ENCODE measurements around the gene TCAIM. TPM values are rescaled to one million over a fixed set of nuclear protein-coding genes. Genes with fewer than 3 reads are reported as not detected.

The TCAIM gene
- total RNA-seq, 1 experiment from 2014 or later = 24.9 TPM

DNA sequence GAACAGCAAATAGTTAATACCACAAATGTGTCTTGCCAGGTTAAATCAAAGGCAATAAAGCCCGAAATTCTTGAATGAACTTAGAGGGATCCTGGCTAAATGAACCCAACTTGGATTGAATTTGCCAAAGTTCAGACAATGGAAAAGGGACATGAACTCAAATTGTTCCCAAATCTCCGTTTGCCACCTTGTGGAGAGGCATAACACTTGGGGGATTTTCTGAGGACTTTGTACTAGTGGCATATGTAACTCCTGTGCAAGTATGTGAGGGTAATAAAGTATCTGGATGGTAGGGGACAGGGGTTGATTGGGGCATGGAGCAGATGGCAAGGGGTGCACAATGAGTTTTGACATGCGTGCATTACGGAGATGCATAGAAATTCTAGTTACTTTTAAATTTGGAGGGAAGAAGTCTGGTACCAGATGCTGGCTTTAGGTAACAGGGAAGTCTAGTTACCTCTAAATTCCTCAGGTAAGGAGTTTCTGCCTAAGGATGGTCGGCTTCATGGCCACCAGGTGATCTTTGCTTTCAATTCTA, 1.2 kb upstream of the TCAIM start:
- Mint-ChIP-seq H3K4me1 (ENCODE audit: low read depth, unreplicated experiment) (peaks cover 28% of the 10 kb centered on the region), H3K27me3 (ENCODE audit: unreplicated experiment) (peaks cover 23% of the 10 kb centered on the region), H3K27ac (ENCODE audit: unreplicated experiment) (peak overlapping the region; percentile 95), H3K36me3 (ENCODE audit: insufficient read depth, unreplicated experiment) (peaks cover 37% of the 10 kb centered on the region), H3K9me3 (ENCODE audit: low read depth, unreplicated experiment) (no peaks in the 10 kb centered on the region), H3K4me3 (ENCODE audit: low read depth, unreplicated experiment) (peak overlapping the region; percentile 96)
- TF ChIP-seq, protein P1, sequence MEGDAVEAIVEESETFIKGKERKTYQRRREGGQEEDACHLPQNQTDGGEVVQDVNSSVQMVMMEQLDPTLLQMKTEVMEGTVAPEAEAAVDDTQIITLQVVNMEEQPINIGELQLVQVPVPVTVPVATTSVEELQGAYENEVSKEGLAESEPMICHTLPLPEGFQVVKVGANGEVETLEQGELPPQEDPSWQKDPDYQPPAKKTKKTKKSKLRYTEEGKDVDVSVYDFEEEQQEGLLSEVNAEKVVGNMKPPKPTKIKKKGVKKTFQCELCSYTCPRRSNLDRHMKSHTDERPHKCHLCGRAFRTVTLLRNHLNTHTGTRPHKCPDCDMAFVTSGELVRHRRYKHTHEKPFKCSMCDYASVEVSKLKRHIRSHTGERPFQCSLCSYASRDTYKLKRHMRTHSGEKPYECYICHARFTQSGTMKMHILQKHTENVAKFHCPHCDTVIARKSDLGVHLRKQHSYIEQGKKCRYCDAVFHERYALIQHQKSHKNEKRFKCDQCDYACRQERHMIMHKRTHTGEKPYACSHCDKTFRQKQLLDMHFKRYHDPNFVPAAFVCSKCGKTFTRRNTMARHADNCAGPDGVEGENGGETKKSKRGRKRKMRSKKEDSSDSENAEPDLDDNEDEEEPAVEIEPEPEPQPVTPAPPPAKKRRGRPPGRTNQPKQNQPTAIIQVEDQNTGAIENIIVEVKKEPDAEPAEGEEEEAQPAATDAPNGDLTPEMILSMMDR (IDR thresholded peaks at IDR 0.05; ENCODE audit: unreplicated experiment) = no peak
- DNase-seq = no peak
- BruUV-seq (replicated peaks) = no TSS peak
- CTCF ChIA-PET = interaction anchor here (0.5 kb wide), 1 partner anchor 443 kb away, joined by 6 read pairs; no protein-coding TSS in a partner anchor
- intact Hi-C loops (cut with micrococcal nuclease; ENCODE audit: unreplicated experiment) = no loop called here

DNA sequence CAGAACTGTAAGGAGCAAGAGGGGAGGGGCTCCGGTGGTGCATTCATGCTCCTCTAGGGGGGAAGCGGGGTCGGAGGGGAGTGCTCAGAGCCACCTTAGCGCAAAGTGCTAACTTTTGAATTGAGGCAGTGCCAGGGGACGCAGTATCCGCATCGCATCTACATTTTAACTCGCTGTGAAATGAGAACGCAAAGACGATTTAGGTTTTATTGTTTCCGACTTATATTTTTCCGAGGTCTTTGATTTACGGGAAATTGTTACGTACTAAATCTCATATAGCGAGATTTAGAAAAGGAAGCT, 212 bp downstream of the TCAIM start:
- peaks cover 28% of the 10 kb centered on the region for H3K4me1 Mint-ChIP-seq (ENCODE audit: low read depth, unreplicated experiment)
- intact Hi-C loops (cut with micrococcal nuclease; ENCODE audit: unreplicated experiment) = no loop called here
- H3K4me3 Mint-ChIP-seq (ENCODE audit: low read depth, unreplicated experiment) = peak overlapping the region; percentile 96
- CTCF ChIA-PET = interaction anchor here (1.4 to 1.8 kb wide), 2 partner anchors 16 to 24 kb away, joined by 4 to 5 read pairs; no protein-coding TSS in a partner anchor
- BruUV-seq (replicated peaks) = no TSS peak
- peaks cover 37% of the 10 kb centered on the region for H3K36me3 Mint-ChIP-seq (ENCODE audit: insufficient read depth, unreplicated experiment)
- peak overlapping the region; percentile 95 for H3K27ac Mint-ChIP-seq (ENCODE audit: unreplicated experiment)
- TF ChIP-seq, protein P1 (IDR thresholded peaks at IDR 0.05; ENCODE audit: unreplicated experiment) = no peak
- DNase-seq = no peak
- H3K27me3 Mint-ChIP-seq (ENCODE audit: unreplicated experiment) = peaks cover 12% of the 10 kb centered on the region
- no peaks in the 10 kb centered on the region for H3K9me3 Mint-ChIP-seq (ENCODE audit: low read depth, unreplicated experiment)

DNA sequence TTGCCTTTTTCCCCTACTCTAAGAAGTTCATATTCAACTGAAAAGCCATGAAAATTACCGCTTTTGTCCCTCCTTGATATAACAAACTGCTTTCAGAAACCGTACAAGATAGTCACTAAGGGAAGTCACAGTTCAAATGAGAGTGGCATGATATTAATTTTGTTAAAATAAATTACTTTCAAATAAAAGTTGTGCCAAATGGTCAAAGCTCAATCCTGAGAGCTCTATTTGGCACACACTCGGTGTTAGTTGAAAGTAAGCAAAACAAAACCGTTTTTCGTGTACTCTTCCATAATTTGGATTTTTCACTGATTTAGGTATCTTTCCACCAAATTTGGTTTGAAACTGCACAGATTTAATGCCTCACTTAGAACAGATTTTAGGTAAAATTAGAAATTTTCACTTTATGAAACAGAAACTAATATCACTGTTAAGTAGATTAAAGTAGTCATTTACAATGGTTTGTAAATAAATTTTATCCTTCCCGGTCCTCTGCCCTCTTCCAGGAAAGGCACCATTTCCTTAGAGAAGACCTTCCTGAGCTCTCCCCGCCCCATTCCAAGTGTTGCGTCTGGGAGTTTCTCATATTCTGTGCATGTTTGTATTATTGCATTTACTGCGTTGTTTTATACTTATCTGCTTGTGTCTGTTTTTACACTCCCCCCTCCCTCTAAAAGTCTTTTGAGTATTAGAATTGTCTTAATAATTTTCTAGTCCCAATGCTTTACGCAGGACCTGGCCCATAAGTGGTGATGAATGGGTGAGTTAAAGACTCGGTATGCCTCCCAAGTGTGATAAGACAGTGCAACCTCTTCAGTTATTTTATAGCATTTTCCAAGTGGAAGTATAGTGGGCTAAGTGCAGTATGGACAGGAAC, 853 bp downstream of the TCAIM start:
- CTCF ChIA-PET = interaction anchor here (1.4 to 1.8 kb wide), 2 partner anchors 16 to 24 kb away, joined by 4 to 5 read pairs; no protein-coding TSS in a partner anchor
- Mint-ChIP-seq H3K9me3 (ENCODE audit: low read depth, unreplicated experiment) (no peaks in the 10 kb centered on the region), H3K27ac (ENCODE audit: unreplicated experiment) (peak overlapping the region; percentile 95), H3K4me3 (ENCODE audit: low read depth, unreplicated experiment) (peak overlapping the region; percentile 96), H3K27me3 (ENCODE audit: unreplicated experiment) (peaks cover 6% of the 10 kb centered on the region), H3K4me1 (ENCODE audit: low read depth, unreplicated experiment) (peaks cover 28% of the 10 kb centered on the region), H3K36me3 (ENCODE audit: insufficient read depth, unreplicated experiment) (peaks cover 39% of the 10 kb centered on the region)
- intact Hi-C loops (cut with micrococcal nuclease; ENCODE audit: unreplicated experiment) = no loop called here
- DNase-seq = no peak
- BruUV-seq (replicated peaks) = TSS peak; percentile 59
- TF ChIP-seq, protein P1 (IDR thresholded peaks at IDR 0.05; ENCODE audit: unreplicated experiment) = no peak

DNA sequence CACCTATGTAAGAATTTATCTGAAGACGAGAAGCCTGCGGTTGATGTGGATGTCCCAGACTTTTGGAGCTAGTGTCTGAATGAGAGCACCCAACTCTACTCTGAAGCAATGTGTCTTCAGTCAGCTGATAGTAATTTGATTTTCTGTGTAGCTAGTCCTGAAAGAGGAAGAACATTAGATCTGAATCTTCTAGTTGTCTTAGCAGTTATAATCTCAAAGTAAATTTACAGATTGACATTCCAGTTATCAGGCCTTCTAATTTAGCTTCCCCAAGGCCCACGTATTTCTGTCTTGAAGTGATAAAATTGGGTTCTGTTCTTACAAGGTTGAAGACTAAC, 1.5 kb downstream of the TCAIM start:
- intact Hi-C loops (cut with micrococcal nuclease; ENCODE audit: unreplicated experiment) = no loop called here
- peak overlapping the region; percentile 96 for H3K4me3 Mint-ChIP-seq (ENCODE audit: low read depth, unreplicated experiment)
- no TSS peak for BruUV-seq (replicated peaks)
- DNase-seq = no peak
- peaks cover 43% of the 10 kb centered on the region for H3K36me3 Mint-ChIP-seq (ENCODE audit: insufficient read depth, unreplicated experiment)
- no peaks in the 10 kb centered on the region for H3K27me3 Mint-ChIP-seq (ENCODE audit: unreplicated experiment)
- TF ChIP-seq, protein P1 (IDR thresholded peaks at IDR 0.05; ENCODE audit: unreplicated experiment) = no peak
- CTCF ChIA-PET = no interaction called here
- peak overlapping the region; percentile 95 for H3K27ac Mint-ChIP-seq (ENCODE audit: unreplicated experiment)
- H3K4me1 Mint-ChIP-seq (ENCODE audit: low read depth, unreplicated experiment) = peaks cover 28% of the 10 kb centered on the region
- H3K9me3 Mint-ChIP-seq (ENCODE audit: low read depth, unreplicated experiment) = no peaks in the 10 kb centered on the region

Measured in Calu3 (cell line).